Neural progenitor cell (in vitro differentiated cells): ENCODE measurements around the gene SPSB4. TPM values are rescaled to one million over a fixed set of nuclear protein-coding genes. Genes with fewer than 3 reads are reported as not detected.

Experiments
- DNase-seq: peaks from one replicate; pipeline ENCODE4 v3.0.0-alpha.2; 2016; ENCODE audit warnings: low spot score
- H2AFZ ChIP-seq: fragments of 200-600 bp; sonication (generic); replicated peaks from 2 replicates; pipeline ENCODE4 v1.6.1; 2016; ENCODE audit warnings: antibody characterized with exemption
- H3F3A ChIP-seq: fragments of 200-600 bp; sonication (generic); 2 replicates; pipeline ENCODE4 v1.6.1; 2016; ENCODE audit warnings: antibody characterized with exemption, low read depth
- H3K27ac ChIP-seq: fragments of 200-600 bp; sonication (generic); 2 replicates; pipeline ENCODE4 v1.5.1; 2016; ENCODE audit warnings: mild to moderate bottlenecking
- H3K27me3 ChIP-seq: fragments of 200-600 bp; sonication (generic); 2 replicates; pipeline ENCODE4 v1.6.1; 2016; ENCODE audit warnings: mild to moderate bottlenecking, moderate library complexity
- H3K36me3 ChIP-seq: fragments of 200-600 bp; sonication (generic); 2 replicates; pipeline ENCODE4 v1.5.1; 2016
- H3K4me1 ChIP-seq: fragments of 200-600 bp; sonication (generic); 2 replicates; pipeline ENCODE4 v1.6.1; 2016; ENCODE audit warnings: mixed run types
- H3K4me2 ChIP-seq: fragments of 200-600 bp; sonication (generic); 2 replicates; pipeline ENCODE4 v1.6.1; 2016
- H3K4me3 ChIP-seq: fragments of 200-600 bp; sonication (generic); 2 replicates; pipeline ENCODE4 v1.5.1; 2016
- H3K79me2 ChIP-seq: fragments of 200-600 bp; sonication (generic); 2 replicates; pipeline ENCODE4 v1.6.1; 2016; ENCODE audit warnings: low read depth
- H3K9ac ChIP-seq: fragments of 200-600 bp; sonication (generic); 2 replicates; pipeline ENCODE4 v1.6.1; 2016
- H3K9me3 ChIP-seq: fragments of 200-600 bp; sonication (generic); 2 replicates; pipeline ENCODE4 v1.5.1; 2016; ENCODE audit warnings: low read depth
- H4K20me1 ChIP-seq: fragments of 200-600 bp; sonication (generic); 2 replicates; pipeline ENCODE4 v1.6.1; 2016; ENCODE audit warnings: low read depth
- H3K27ac Mint-ChIP-seq: 3 replicates; pipeline ENCODE4 v1.8.0; 2021; ENCODE audit warnings: mixed read lengths
- H3K27me3 Mint-ChIP-seq: 2 replicates; pipeline ENCODE4 v1.8.0; 2022; ENCODE audit warnings: low read depth, mild to moderate bottlenecking, inconsistent platforms, moderate library complexity, mixed read lengths; ENCODE audit not compliant: insufficient read depth
- H3K36me3 Mint-ChIP-seq: 3 replicates; pipeline ENCODE4 v1.8.0; 2021; ENCODE audit warnings: mixed read lengths
- H3K4me1 Mint-ChIP-seq: 3 replicates; pipeline ENCODE4 v1.8.0; 2021; ENCODE audit warnings: mixed read lengths
- H3K4me3 Mint-ChIP-seq: 3 replicates; pipeline ENCODE4 v1.8.0; 2021; ENCODE audit warnings: mild to moderate bottlenecking, moderate library complexity, mixed read lengths
- H3K9me3 Mint-ChIP-seq: 3 replicates; pipeline ENCODE4 v1.8.0; 2020; ENCODE audit warnings: mixed read lengths
- CTCF ChIP-seq: fragments of 200-600 bp; sonication (generic); IDR thresholded peaks from 2 replicates; pipeline ENCODE4 v1.5.1; 2017; ENCODE audit warnings: antibody characterized with exemption, mild to moderate bottlenecking
- EZH2 ChIP-seq: fragments of 200-600 bp; sonication (generic); IDR thresholded peaks from 2 replicates; pipeline ENCODE4 v1.6.1; 2017; ENCODE audit warnings: antibody characterized with exemption, mild to moderate bottlenecking, moderate library complexity
- EZH2phosphoT487 ChIP-seq: fragments of 200-600 bp; sonication (generic); IDR thresholded peaks from 2 replicates; pipeline ENCODE4 v1.6.1; 2017; ENCODE audit warnings: antibody characterized with exemption
- total RNA-seq: library from RNA; depleted of rRNA; stranded (reverse); fragments of >200 nt; gene quantifications from 2 replicates; pipeline ENCODE4 v1.2.3, GENCODE V29; 2015; ENCODE audit warnings: low replicate concordance

The SPSB4 gene
- total RNA-seq, 1 donor from 2014 or later = 4.9 TPM

- Histone ChIP-seq H3K4me1 (peaks cover 13% of the 10 kb centered on the region), H3K79me2 (no peaks in the 10 kb centered on the region), H3F3A (no peaks in the 10 kb centered on the region), H4K20me1 (no peaks in the 10 kb centered on the region), H3K36me3 (no peaks in the 10 kb centered on the region), H3K9me3 (no peaks in the 10 kb centered on the region), H3K27ac (no peak overlapping the region), H3K9ac (no peak overlapping the region), H3K4me2 (no peak overlapping the region), H2AFZ (no peak overlapping the region), H3K4me3 (no peak overlapping the region), H3K27me3 (no peaks in the 10 kb centered on the region)
- H3K9me3 Mint-ChIP-seq = peaks cover 16% of the 10 kb centered on the region
- H3K4me3 Mint-ChIP-seq = no peak overlapping the region
- peaks cover 30% of the 10 kb centered on the region for H3K4me1 Mint-ChIP-seq
- H3K27ac Mint-ChIP-seq = peak overlapping the region; percentile 16
- peaks cover 22% of the 10 kb centered on the region for H3K36me3 Mint-ChIP-seq
- peaks cover 7% of the 10 kb centered on the region for H3K27me3 Mint-ChIP-seq
- TF ChIP-seq EZH2phosphoT487 = no peak
- no peak for TF ChIP-seq CTCF
- TF ChIP-seq EZH2 = no peak
- no peak for DNase-seq
These were observed 73.6 kb downstream of the SPSB4 start for GRCh38 chr3:141124715-141125114.

DNA sequence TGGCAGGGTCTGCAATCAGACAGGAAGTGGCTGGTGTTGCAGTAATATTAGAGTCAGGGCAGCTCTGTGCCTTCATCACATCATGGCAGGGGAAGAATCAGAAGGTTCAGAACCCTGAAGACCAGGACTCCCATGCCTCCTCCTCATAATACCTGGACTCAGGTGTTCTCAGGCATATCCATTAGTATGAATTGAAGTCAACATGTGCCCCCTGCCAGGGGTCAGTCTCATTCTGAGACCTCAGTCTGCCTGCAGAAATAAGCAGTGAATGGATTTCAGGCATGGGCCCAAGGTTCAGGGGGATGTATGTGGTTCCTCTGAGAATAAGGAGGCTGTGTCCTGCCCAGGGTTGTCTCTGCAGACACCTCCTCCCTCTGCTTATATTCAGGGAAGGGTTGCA, 74.2 kb downstream of the SPSB4 start:
- Histone ChIP-seq H3K36me3 (no peaks in the 10 kb centered on the region), H3K9ac (no peak overlapping the region), H3K9me3 (no peaks in the 10 kb centered on the region), H3K4me3 (no peak overlapping the region), H3K79me2 (no peaks in the 10 kb centered on the region), H3K4me2 (no peak overlapping the region), H3K4me1 (peaks cover 13% of the 10 kb centered on the region), H2AFZ (no peak overlapping the region), H3K27ac (no peak overlapping the region), H4K20me1 (no peaks in the 10 kb centered on the region), H3F3A (no peaks in the 10 kb centered on the region), H3K27me3 (no peaks in the 10 kb centered on the region)
- H3K27me3 Mint-ChIP-seq = peaks cover 10% of the 10 kb centered on the region
- TF ChIP-seq EZH2phosphoT487 (no peak), EZH2 (no peak), CTCF (no peak)
- no peak overlapping the region for H3K27ac Mint-ChIP-seq
- H3K9me3 Mint-ChIP-seq = peaks cover 10% of the 10 kb centered on the region
- peaks cover 34% of the 10 kb centered on the region for H3K4me1 Mint-ChIP-seq
- H3K36me3 Mint-ChIP-seq = peaks cover 18% of the 10 kb centered on the region
- H3K4me3 Mint-ChIP-seq = no peak overlapping the region
- no peak for DNase-seq

GRCh38 chr3:141126661-141127343, 75.7 kb downstream of the SPSB4 start:
- no peak overlapping the region for H3K4me2 ChIP-seq
- no peak overlapping the region for H3K4me3 ChIP-seq
- H3K36me3 Mint-ChIP-seq = peaks cover 22% of the 10 kb centered on the region
- peaks cover 13% of the 10 kb centered on the region for H3K4me1 ChIP-seq
- no peaks in the 10 kb centered on the region for H3F3A ChIP-seq
- peaks cover 9% of the 10 kb centered on the region for H3K9me3 Mint-ChIP-seq
- DNase-seq = peak; percentile 1
- H3K27me3 Mint-ChIP-seq = peaks cover 10% of the 10 kb centered on the region
- no peak overlapping the region for H2AFZ ChIP-seq
- H4K20me1 ChIP-seq = no peaks in the 10 kb centered on the region
- H3K9ac ChIP-seq = no peak overlapping the region
- peaks cover 27% of the 10 kb centered on the region for H3K4me1 Mint-ChIP-seq
- no peak overlapping the region for H3K27ac ChIP-seq
- peak overlapping the region; percentile 91 for H3K27ac Mint-ChIP-seq
- no peaks in the 10 kb centered on the region for H3K27me3 ChIP-seq
- no peaks in the 10 kb centered on the region for H3K9me3 ChIP-seq
- H3K4me3 Mint-ChIP-seq = no peak overlapping the region
- no peak for TF ChIP-seq EZH2
- TF ChIP-seq EZH2phosphoT487 = no peak
- TF ChIP-seq CTCF = no peak
- no peaks in the 10 kb centered on the region for H3K36me3 ChIP-seq
- no peaks in the 10 kb centered on the region for H3K79me2 ChIP-seq
